ENCODE measurements around the gene GLYATL1B. TPM values are rescaled to one million over a fixed set of nuclear protein-coding genes. Genes with fewer than 3 reads are reported as not detected.
"Not testable (repeated sequence)": the region's sequence is repeated elsewhere in the genome, so short reads cannot be mapped to it uniquely, and the experiment has no call there.

GLYATL1B gene
- total RNA-seq, 1 donor from 2014 or later = not detected

GRCh38 chr11:59062602-59063529 lies 23.2 kb upstream of the GLYATL1B start:
- no peak for DNase-seq (ENCODE audit: low spot score in 2 of 2, unreplicated experiment in 2 of 2)
- no peak overlapping the region for H3K27ac Mint-ChIP-seq
- peaks cover 73% of the 10 kb centered on the region for H3K27me3 Mint-ChIP-seq (ENCODE audit: low read depth)
- no peaks in the 10 kb centered on the region for H3K36me3 Mint-ChIP-seq
- no peak for TF ChIP-seq CTCF (IDR thresholded peaks at IDR 0.05; ENCODE audit: unreplicated experiment)
- no peaks in the 10 kb centered on the region for H3K9me3 Mint-ChIP-seq
- no peak overlapping the region for H3K4me3 Mint-ChIP-seq
- H3K4me1 Mint-ChIP-seq = peaks cover 6% of the 10 kb centered on the region

GRCh38 chr11:59063996-59064727 lies 21.9 kb upstream of the GLYATL1B start:
- not testable (repeated sequence) for H3K4me3 Mint-ChIP-seq; H3K36me3 Mint-ChIP-seq; DNase-seq (ENCODE audit: low spot score in 2 of 2, unreplicated experiment in 2 of 2); H3K27ac Mint-ChIP-seq; H3K9me3 Mint-ChIP-seq; H3K4me1 Mint-ChIP-seq
- peaks cover 69% of the 10 kb centered on the region for H3K27me3 Mint-ChIP-seq (ENCODE audit: low read depth)

GRCh38 chr11:59069087-59069486 lies 17.0 kb upstream of the GLYATL1B start:
- peaks cover 56% of the 10 kb centered on the region for H3K27me3 Mint-ChIP-seq (ENCODE audit: low read depth)
- no peak overlapping the region for H3K4me3 Mint-ChIP-seq
- TF ChIP-seq CTCF (IDR thresholded peaks at IDR 0.05; ENCODE audit: unreplicated experiment) = no peak
- no peaks in the 10 kb centered on the region for H3K9me3 Mint-ChIP-seq
- H3K4me1 Mint-ChIP-seq = no peaks in the 10 kb centered on the region
- no peaks in the 10 kb centered on the region for H3K36me3 Mint-ChIP-seq
- no peak overlapping the region for H3K27ac Mint-ChIP-seq
- no peak for DNase-seq (ENCODE audit: low spot score in 2 of 2, unreplicated experiment in 2 of 2)

- Mint-ChIP-seq H3K36me3 (no peaks in the 10 kb centered on the region), H3K4me3 (no peak overlapping the region), H3K27me3 (ENCODE audit: low read depth) (peaks cover 28% of the 10 kb centered on the region), H3K4me1 (no peaks in the 10 kb centered on the region), H3K9me3 (peaks cover 12% of the 10 kb centered on the region), H3K27ac (no peak overlapping the region)
- TF ChIP-seq CTCF (IDR thresholded peaks at IDR 0.05; ENCODE audit: unreplicated experiment) = no peak
- no peak for DNase-seq (ENCODE audit: low spot score in 2 of 2, unreplicated experiment in 2 of 2)
These were observed 9.1 kb upstream of the GLYATL1B start for GRCh38 chr11:59076876-59077571.

- no peak overlapping the region for H3K4me3 Mint-ChIP-seq
- DNase-seq (ENCODE audit: low spot score in 2 of 2, unreplicated experiment in 2 of 2) = no peak
- TF ChIP-seq CTCF (IDR thresholded peaks at IDR 0.05; ENCODE audit: unreplicated experiment) = no peak
- H3K4me1 Mint-ChIP-seq = no peaks in the 10 kb centered on the region
- peaks cover 34% of the 10 kb centered on the region for H3K27me3 Mint-ChIP-seq (ENCODE audit: low read depth)
- H3K36me3 Mint-ChIP-seq = no peaks in the 10 kb centered on the region
- H3K9me3 Mint-ChIP-seq = peaks cover 12% of the 10 kb centered on the region
- H3K27ac Mint-ChIP-seq = no peak overlapping the region
These were observed 7.7 kb upstream of the GLYATL1B start for GRCh38 chr11:59078435-59078834.
